ENCODE results near the gene ARGLU1.

ARGLU1 gene

GRCh38 chr13:106593132-106593531, 25.2 kb upstream of the ARGLU1 start:
- ChIA-PET POLR2A (no interaction called here), CTCF (no interaction called here)
- TF ChIP-seq L3MBTL2 (conservative IDR thresholded peaks at IDR 0.05) (no peak), ZNF384 (IDR thresholded peaks at IDR 0.05) (no peak), FOXM1 (IDR thresholded peaks at IDR 0.05; ENCODE audit: borderline replicate concordance) (no peak), ELF4 (IDR thresholded peaks at IDR 0.05) (no peak), PKNOX1 (IDR thresholded peaks at IDR 0.05) (no peak), CTBP1 (IDR thresholded peaks at IDR 0.05; ENCODE audit: borderline replicate concordance) (no peak), FOXA1 (IDR thresholded peaks at IDR 0.05) (no peak), BHLHE40 (IDR thresholded peaks at IDR 0.05; ENCODE audit: borderline replicate concordance) (no peak), LEF1 (IDR thresholded peaks at IDR 0.05; ENCODE audit: borderline replicate concordance) (no peak), SP1 (IDR thresholded peaks at IDR 0.05) (no peak), FOXK2 (IDR thresholded peaks at IDR 0.05) (no peak), NFRKB (IDR thresholded peaks at IDR 0.05) (no peak), TARDBP (IDR thresholded peaks at IDR 0.05) (no peak), SUZ12 (IDR thresholded peaks at IDR 0.05) (no peak), HDGF (IDR thresholded peaks at IDR 0.05; ENCODE audit: borderline replicate concordance) (no peak)
- DNase-seq (ENCODE audit: extremely low spot score) = no peak

- TF ChIP-seq ARNT (IDR thresholded peaks at IDR 0.05) = no peak
- no peak for TF ChIP-seq SUZ12 (IDR thresholded peaks at IDR 0.05)
- TF ChIP-seq L3MBTL2 (conservative IDR thresholded peaks at IDR 0.05) = no peak
- no peak for TF ChIP-seq CTBP1 (IDR thresholded peaks at IDR 0.05; ENCODE audit: borderline replicate concordance)
- TF ChIP-seq HDGF (IDR thresholded peaks at IDR 0.05; ENCODE audit: borderline replicate concordance) = no peak
- TF ChIP-seq TARDBP (IDR thresholded peaks at IDR 0.05) = no peak
- no peak for TF ChIP-seq ZNF384 (IDR thresholded peaks at IDR 0.05)
- TF ChIP-seq PKNOX1 (IDR thresholded peaks at IDR 0.05) = no peak
- CTCF ChIA-PET = no interaction called here
- POLR2A ChIA-PET = no interaction called here
- DNase-seq (ENCODE audit: extremely low spot score) = no peak
Observed at GRCh38 chr13:106591299-106591698, 23.4 kb upstream of the ARGLU1 start.

- ChIA-PET CTCF (no interaction called here), POLR2A (no interaction called here)
- DNase-seq (ENCODE audit: extremely low spot score) = no peak
- TF ChIP-seq NFRKB (IDR thresholded peaks at IDR 0.05) = no peak
- no peak for TF ChIP-seq FOXM1 (IDR thresholded peaks at IDR 0.05; ENCODE audit: borderline replicate concordance)
- TF ChIP-seq PKNOX1 (IDR thresholded peaks at IDR 0.05) = no peak
- TF ChIP-seq TARDBP (IDR thresholded peaks at IDR 0.05) = no peak
- no peak for TF ChIP-seq ARNT (IDR thresholded peaks at IDR 0.05)
- TF ChIP-seq LEF1 (IDR thresholded peaks at IDR 0.05; ENCODE audit: borderline replicate concordance) = no peak
- no peak for TF ChIP-seq SP1 (IDR thresholded peaks at IDR 0.05)
Observed at GRCh38 chr13:106589716-106590115, 21.8 kb upstream of the ARGLU1 start.

GRCh38 chr13:106588367-106588766, 20.4 kb upstream of the ARGLU1 start:
- DNase-seq (ENCODE audit: extremely low spot score) = no peak
- ChIA-PET CTCF (no interaction called here), POLR2A (no interaction called here)
- TF ChIP-seq CTBP1 (IDR thresholded peaks at IDR 0.05; ENCODE audit: borderline replicate concordance) (no peak), HDGF (IDR thresholded peaks at IDR 0.05; ENCODE audit: borderline replicate concordance) (no peak), NFRKB (IDR thresholded peaks at IDR 0.05) (no peak), ARNT (IDR thresholded peaks at IDR 0.05) (no peak), SUZ12 (IDR thresholded peaks at IDR 0.05) (no peak), FOXK2 (IDR thresholded peaks at IDR 0.05) (no peak), PKNOX1 (IDR thresholded peaks at IDR 0.05) (no peak), SP1 (IDR thresholded peaks at IDR 0.05) (no peak), FOXA1 (IDR thresholded peaks at IDR 0.05) (no peak), FOXM1 (IDR thresholded peaks at IDR 0.05; ENCODE audit: borderline replicate concordance) (no peak), ZNF384 (IDR thresholded peaks at IDR 0.05) (no peak), TARDBP (IDR thresholded peaks at IDR 0.05) (no peak)

- no peak for DNase-seq (ENCODE audit: extremely low spot score)
- ChIA-PET POLR2A (no interaction called here), CTCF (no interaction called here)
- no peak for TF ChIP-seq FOXA1 (IDR thresholded peaks at IDR 0.05)
- no peak for TF ChIP-seq FOXM1 (IDR thresholded peaks at IDR 0.05; ENCODE audit: borderline replicate concordance)
Observed at GRCh38 chr13:106587787-106588186, 19.9 kb upstream of the ARGLU1 start.

GRCh38 chr13:106586648-106587166, 18.8 kb upstream of the ARGLU1 start:
- ChIA-PET POLR2A (no interaction called here), CTCF (no interaction called here)
- no peak for TF ChIP-seq ARNT (IDR thresholded peaks at IDR 0.05)
- TF ChIP-seq L3MBTL2 (conservative IDR thresholded peaks at IDR 0.05) = no peak
- TF ChIP-seq ELF4 (IDR thresholded peaks at IDR 0.05) = no peak
- no peak for TF ChIP-seq HDGF (IDR thresholded peaks at IDR 0.05; ENCODE audit: borderline replicate concordance)
- TF ChIP-seq CTBP1 (IDR thresholded peaks at IDR 0.05; ENCODE audit: borderline replicate concordance) = no peak
- no peak for TF ChIP-seq PKNOX1 (IDR thresholded peaks at IDR 0.05)
- no peak for TF ChIP-seq TARDBP (IDR thresholded peaks at IDR 0.05)
- no peak for TF ChIP-seq FOXM1 (IDR thresholded peaks at IDR 0.05; ENCODE audit: borderline replicate concordance)
- no peak for TF ChIP-seq ZNF384 (IDR thresholded peaks at IDR 0.05)
- no peak for TF ChIP-seq LEF1 (IDR thresholded peaks at IDR 0.05; ENCODE audit: borderline replicate concordance)
- no peak for TF ChIP-seq FOXA1 (IDR thresholded peaks at IDR 0.05)
- TF ChIP-seq SUZ12 (IDR thresholded peaks at IDR 0.05) = no peak
- no peak for DNase-seq (ENCODE audit: extremely low spot score)
